NOMO-1 treated with DMSO at 0.1 percent for 48 hours (cell line): ENCODE measurements around the gene BEND3.
"Not testable (repeated sequence)": the region's sequence is repeated elsewhere in the genome, so short reads cannot be mapped to it uniquely, and the experiment has no call there.

ENCODE experiments used
- DNase-seq: peaks from one replicate; lab custom pipeline; 2025; ENCODE audit not compliant: unreplicated experiment; lab: John Stamatoyannopoulos, UW

Gene BEND3

GRCh38 chr6:107045826-107046675 lies 69.3 kb downstream of the BEND3 start:
- no peak for DNase-seq

- DNase-seq: no peak
Measured at GRCh38 chr6:107033126-107033525, 82.2 kb downstream of the BEND3 start.

- no peak for DNase-seq
Measured at GRCh38 chr6:107032051-107032450, 83.3 kb downstream of the BEND3 start.

GRCh38 chr6:107030151-107030550 lies 85.2 kb downstream of the BEND3 start:
- no peak for DNase-seq

GRCh38 chr6:107026965-107027364 lies 88.3 kb downstream of the BEND3 start:
- DNase-seq: no peak

- peak; percentile 2 for DNase-seq
Measured at GRCh38 chr6:107021446-107022185, 93.7 kb downstream of the BEND3 start.

- DNase-seq: no peak
Measured at GRCh38 chr6:107020239-107020638, 95.1 kb downstream of the BEND3 start.

GRCh38 chr6:107019628-107020027 lies 95.7 kb downstream of the BEND3 start:
- DNase-seq: not testable (repeated sequence)

GRCh38 chr6:107019047-107019446 lies 96.3 kb downstream of the BEND3 start:
- DNase-seq: no peak
